CD8-positive, alpha-beta memory T cell (primary cell): ENCODE results near the gene RGS3. TPM values are rescaled to one million over a fixed set of nuclear protein-coding genes. Genes with fewer than 3 reads are reported as not detected.
A peak's percentile ranks its signal among the peaks of the same experiment; 100 is the strongest.

ENCODE experiments used
- CTCF ChIA-PET: fragments of 350-600 bp; sonication (Branson Sonifier 250); formaldehyde crosslinking; loops from one replicate; lab custom pipeline; 2021; ENCODE audit warnings: antibody characterized with exemption; lab: Charles Lee
- POLR2A ChIA-PET: fragments of 350-600 bp; sonication (Branson Sonifier 250); formaldehyde crosslinking; loops from one replicate; lab custom pipeline; 2021; ENCODE audit warnings: antibody characterized with exemption; lab: Charles Lee
- DNase-seq, 5 donors: peaks; one replicate each; pipeline versions ENCODE4 v3.0.0 to v3.0.0-alpha.2; 2020 to 2022; ENCODE audit warnings: mixed read lengths in 1 of 5
- H3K27ac ChIP-seq: one replicate; pipeline ENCODE4 v1.7.0; 2013; ENCODE audit warnings: low read depth, mild to moderate bottlenecking, low read length, moderate library complexity
- H3K27me3 ChIP-seq: 2 replicates; pipeline ENCODE4 v1.7.0; 2013; ENCODE audit warnings: low read length, mild to moderate bottlenecking; ENCODE audit not compliant: insufficient read depth, poor library complexity, severe bottlenecking
- H3K36me3 ChIP-seq: 2 replicates; pipeline ENCODE4 v1.7.0; 2013; ENCODE audit warnings: mild to moderate bottlenecking, low read length, moderate library complexity; ENCODE audit not compliant: insufficient read depth
- H3K4me1 ChIP-seq: 2 replicates; pipeline ENCODE4 v1.7.0; 2013; ENCODE audit warnings: mild to moderate bottlenecking, low read length, moderate library complexity; ENCODE audit not compliant: insufficient read depth
- H3K4me3 ChIP-seq: 2 replicates; pipeline ENCODE4 v1.7.0; 2013; ENCODE audit warnings: mild to moderate bottlenecking, low read length
- H3K9me3 ChIP-seq: 2 replicates; pipeline ENCODE4 v1.7.0; 2013; ENCODE audit warnings: mild to moderate bottlenecking, low read length
- H3K27ac Mint-ChIP-seq, 8 donors: one replicate each; pipeline ENCODE4 v1.8.0; 2020 to 2021; ENCODE audit warnings: mixed read lengths in 8 of 8, mild to moderate bottlenecking in 6 of 8, inconsistent platforms in 3 of 8, moderate library complexity in 3 of 8
- H3K27me3 Mint-ChIP-seq, 2 donors: one replicate each; pipeline ENCODE4 v1.8.0; 2020 to 2021; ENCODE audit warnings: mixed read lengths in 2 of 2, mild to moderate bottlenecking in 1 of 2, moderate library complexity in 1 of 2
- H3K36me3 Mint-ChIP-seq, 3 donors: one replicate each; pipeline ENCODE4 v1.8.0; 2020 to 2021; ENCODE audit warnings: mixed read lengths in 3 of 3, inconsistent platforms in 1 of 3, mild to moderate bottlenecking in 1 of 3
- H3K4me1 Mint-ChIP-seq, 3 donors: one replicate each; pipeline ENCODE4 v1.8.0; 2020 to 2021; ENCODE audit warnings: mixed read lengths in 3 of 3, inconsistent platforms in 1 of 3, mild to moderate bottlenecking in 1 of 3
- H3K4me3 Mint-ChIP-seq, 7 donors: one replicate each; pipeline ENCODE4 v1.8.0; 2020 to 2021; ENCODE audit warnings: mixed read lengths in 7 of 7, mild to moderate bottlenecking in 6 of 7, moderate library complexity in 4 of 7, inconsistent platforms in 2 of 7
- H3K9me3 Mint-ChIP-seq, 5 donors: one replicate each; pipeline ENCODE4 v1.8.0; 2020 to 2022; ENCODE audit warnings: mixed read lengths in 5 of 5, mild to moderate bottlenecking in 3 of 5, moderate library complexity in 2 of 5, inconsistent platforms in 1 of 5
- polyA plus RNA-seq: library from polyadenylated mRNA; unstranded; fragments of 300-500 nt; fragmentation: Illumina TruSeq; gene quantifications from one replicate; pipeline ENCODE4 v1.2.3, GENCODE V29; 2021
- total RNA-seq, 2 experiments: library from RNA; stranded (reverse); gene quantifications; one replicate each; pipeline ENCODE4 v1.2.3, GENCODE V29; 2021

RGS3 gene
- total and polyA plus RNA-seq, 3 experiments from 2014 or later = 59.8 to 91.2 (median 89.2) TPM

- peak overlapping the region in 1 of 8 donors; percentile 17 for H3K27ac Mint-ChIP-seq
- peaks cover 0 to 3% of the 10 kb centered on the region in 2 donors for H3K27me3 Mint-ChIP-seq
- ChIA-PET CTCF (interaction anchor here (1.6 kb wide), 1 partner anchor 75 kb away, joined by 4 read pairs; the partner anchor contains the start of gene ALAD), POLR2A (no interaction called here)
- H3K36me3 ChIP-seq = no peaks in the 10 kb centered on the region
- H3K4me3 Mint-ChIP-seq = no peak overlapping the region
- no peak overlapping the region for H3K27ac ChIP-seq
- no peak for DNase-seq
- H3K9me3 ChIP-seq = no peaks in the 10 kb centered on the region
- no peak overlapping the region for H3K4me3 ChIP-seq
- H3K27me3 ChIP-seq = no peaks in the 10 kb centered on the region
- H3K4me1 ChIP-seq = peaks cover 12% of the 10 kb centered on the region
- no peaks in the 10 kb centered on the region for H3K9me3 Mint-ChIP-seq
- H3K36me3 Mint-ChIP-seq = no peaks in the 10 kb centered on the region
- H3K4me1 Mint-ChIP-seq = peaks cover 13 to 19% (median 17%) of the 10 kb centered on the region in 3 donors
Observed at GRCh38 chr9:113476511-113476916, 13.0 kb downstream of the RGS3 start.

GRCh38 chr9:113477058-113477457 is 13.5 kb downstream of the RGS3 start:
- H3K4me1 Mint-ChIP-seq = peaks cover 13 to 19% (median 17%) of the 10 kb centered on the region in 3 donors
- no peak for DNase-seq

GRCh38 chr9:113477661-113478060 is 14.1 kb downstream of the RGS3 start:
- H3K4me1 Mint-ChIP-seq = peaks cover 13 to 19% (median 17%) of the 10 kb centered on the region in 3 donors
- peak overlapping the region in 1 of 8 donors; percentile 77 for H3K27ac Mint-ChIP-seq
- Histone ChIP-seq H3K27me3 (no peaks in the 10 kb centered on the region), H3K27ac (no peak overlapping the region), H3K9me3 (no peaks in the 10 kb centered on the region), H3K36me3 (no peaks in the 10 kb centered on the region), H3K4me1 (peaks cover 12% of the 10 kb centered on the region), H3K4me3 (no peak overlapping the region)
- H3K36me3 Mint-ChIP-seq = no peaks in the 10 kb centered on the region
- DNase-seq = no peak
- no peaks in the 10 kb centered on the region for H3K9me3 Mint-ChIP-seq
- ChIA-PET CTCF (interaction anchor here (1.2 kb wide), 1 partner anchor 39 kb away, joined by 4 read pairs; no protein-coding TSS in a partner anchor), POLR2A (no interaction called here)
- peaks cover 0 to 3% of the 10 kb centered on the region in 2 donors for H3K27me3 Mint-ChIP-seq
- no peak overlapping the region for H3K4me3 Mint-ChIP-seq

More at GRCh38 chr9:113477058-113477457, 13.5 kb downstream of the RGS3 start:
- Histone ChIP-seq H3K4me3 (no peak overlapping the region), H3K4me1 (peaks cover 12% of the 10 kb centered on the region), H3K36me3 (no peaks in the 10 kb centered on the region), H3K9me3 (no peaks in the 10 kb centered on the region), H3K27me3 (no peaks in the 10 kb centered on the region), H3K27ac (no peak overlapping the region)
- H3K9me3 Mint-ChIP-seq = no peaks in the 10 kb centered on the region
- ChIA-PET POLR2A (no interaction called here), CTCF (interaction anchor here (1.2 kb wide), 1 partner anchor 40 kb away, joined by 4 read pairs; no protein-coding TSS in a partner anchor)
- H3K27me3 Mint-ChIP-seq = peaks cover 0 to 3% of the 10 kb centered on the region in 2 donors
- no peak overlapping the region for H3K27ac Mint-ChIP-seq
- H3K36me3 Mint-ChIP-seq = no peaks in the 10 kb centered on the region
- H3K4me3 Mint-ChIP-seq = no peak overlapping the region

DNA sequence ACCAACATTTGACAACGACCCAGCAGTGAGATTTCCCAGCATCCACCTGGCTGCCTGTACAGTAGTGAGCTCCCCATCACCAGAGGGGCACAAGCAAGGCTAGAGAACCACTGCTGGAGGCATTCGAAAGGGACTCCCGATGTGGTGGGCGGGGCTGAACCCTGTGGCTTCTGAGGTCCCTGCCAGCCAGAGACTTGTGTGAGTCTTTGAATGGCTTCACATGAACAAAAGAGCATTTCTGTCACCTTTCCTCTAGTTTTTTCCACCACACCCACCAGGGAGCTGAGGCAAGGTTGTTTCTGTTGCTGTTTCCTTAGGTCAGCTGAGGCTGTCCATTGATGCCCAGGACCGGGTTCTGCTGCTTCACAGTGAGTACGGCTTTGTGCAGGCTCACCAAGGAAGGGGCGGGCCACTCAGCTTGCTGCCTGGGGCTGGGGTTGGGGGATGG is 15.7 kb downstream of the RGS3 start:
- no peaks in the 10 kb centered on the region for H3K36me3 Mint-ChIP-seq
- no peak overlapping the region for H3K27ac ChIP-seq
- H3K27me3 ChIP-seq = no peaks in the 10 kb centered on the region
- H3K4me3 Mint-ChIP-seq = peak overlapping the region in 2 of 7 donors; percentile 0 to 40
- H3K9me3 Mint-ChIP-seq = no peaks in the 10 kb centered on the region
- peaks cover 13 to 19% (median 17%) of the 10 kb centered on the region in 3 donors for H3K4me1 Mint-ChIP-seq
- H3K4me1 ChIP-seq = peaks cover 12% of the 10 kb centered on the region
- peak overlapping the region in 2 of 8 donors; percentile 5 to 27 for H3K27ac Mint-ChIP-seq
- no peaks in the 10 kb centered on the region for H3K36me3 ChIP-seq
- CTCF ChIA-PET = interaction anchor here (1.5 kb wide), 1 partner anchor 10 kb away, joined by 5 read pairs; no protein-coding TSS in a partner anchor
- POLR2A ChIA-PET = no interaction called here
- H3K9me3 ChIP-seq = no peaks in the 10 kb centered on the region
- peak; percentile 10 to 52 (median 22) for DNase-seq
- H3K4me3 ChIP-seq = no peak overlapping the region
- peaks cover 0 to 3% of the 10 kb centered on the region in 2 donors for H3K27me3 Mint-ChIP-seq

GRCh38 chr9:113480612-113481011 is 17.1 kb downstream of the RGS3 start:
- POLR2A ChIA-PET = no interaction called here
- no peaks in the 10 kb centered on the region for H3K36me3 ChIP-seq

DNA sequence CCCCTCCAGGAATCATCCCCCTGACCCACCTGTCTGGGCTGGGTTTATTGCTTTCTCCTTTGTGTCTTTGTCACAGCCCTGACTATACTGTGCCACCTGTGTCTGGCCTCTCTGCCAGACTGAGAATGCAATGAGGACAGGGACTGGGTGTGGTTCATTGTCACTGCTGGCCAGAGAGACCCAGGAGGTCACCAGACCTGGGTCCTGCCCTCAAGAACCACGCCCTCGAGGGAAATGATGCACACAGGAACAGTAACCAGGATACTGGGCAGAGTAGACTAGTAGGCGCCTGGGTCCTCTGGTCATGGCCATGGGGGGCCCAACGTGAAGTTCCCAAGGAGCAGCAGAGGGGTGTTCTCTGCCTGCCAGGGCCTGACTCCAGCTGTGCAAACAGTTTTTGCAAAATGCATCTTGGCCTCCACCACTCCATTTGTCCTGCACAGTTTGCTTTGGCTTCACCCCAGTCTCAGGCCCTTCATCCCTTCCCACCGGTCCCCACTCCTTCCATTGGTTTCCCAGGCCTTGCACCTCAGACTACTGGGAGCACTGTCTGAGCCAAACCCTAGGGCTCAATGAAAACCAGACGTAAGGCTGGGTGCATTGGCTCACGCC is 17.8 kb downstream of the RGS3 start:
- Mint-ChIP-seq H3K36me3 (no peaks in the 10 kb centered on the region), H3K4me1 (peaks cover 13 to 19% (median 17%) of the 10 kb centered on the region in 3 donors), H3K9me3 (no peaks in the 10 kb centered on the region), H3K27ac (peak overlapping the region in 1 of 8 donors; percentile 75), H3K27me3 (peaks cover 0 to 3% of the 10 kb centered on the region in 2 donors), H3K4me3 (no peak overlapping the region)
- no peak overlapping the region for H3K27ac ChIP-seq
- no peaks in the 10 kb centered on the region for H3K27me3 ChIP-seq
- no peaks in the 10 kb centered on the region for H3K9me3 ChIP-seq
- H3K4me3 ChIP-seq = no peak overlapping the region
- no peaks in the 10 kb centered on the region for H3K36me3 ChIP-seq
- POLR2A ChIA-PET = no interaction called here
- DNase-seq = no peak
- H3K4me1 ChIP-seq = peaks cover 12% of the 10 kb centered on the region
- CTCF ChIA-PET = no interaction called here

More at GRCh38 chr9:113480612-113481011, 17.1 kb downstream of the RGS3 start:
- Mint-ChIP-seq H3K36me3 (no peaks in the 10 kb centered on the region), H3K9me3 (no peaks in the 10 kb centered on the region), H3K4me1 (peaks cover 13 to 19% (median 17%) of the 10 kb centered on the region in 3 donors), H3K4me3 (no peak overlapping the region), H3K27me3 (peaks cover 0 to 3% of the 10 kb centered on the region in 2 donors), H3K27ac (peak overlapping the region in 1 of 8 donors; percentile 59)
- CTCF ChIA-PET = interaction anchor here (1.5 kb wide), 1 partner anchor 9 kb away, joined by 5 read pairs; no protein-coding TSS in a partner anchor
- no peak for DNase-seq
- peaks cover 12% of the 10 kb centered on the region for H3K4me1 ChIP-seq
- no peak overlapping the region for H3K4me3 ChIP-seq
- H3K9me3 ChIP-seq = no peaks in the 10 kb centered on the region
- H3K27me3 ChIP-seq = no peaks in the 10 kb centered on the region
- H3K27ac ChIP-seq = no peak overlapping the region

GRCh38 chr9:113482341-113482740 is 18.8 kb downstream of the RGS3 start:
- Histone ChIP-seq H3K36me3 (no peaks in the 10 kb centered on the region), H3K9me3 (no peaks in the 10 kb centered on the region), H3K4me1 (peaks cover 12% of the 10 kb centered on the region), H3K27ac (no peak overlapping the region), H3K27me3 (no peaks in the 10 kb centered on the region), H3K4me3 (no peak overlapping the region)
- ChIA-PET CTCF (no interaction called here), POLR2A (no interaction called here)
- Mint-ChIP-seq H3K36me3 (no peaks in the 10 kb centered on the region), H3K4me1 (peaks cover 13 to 19% (median 16%) of the 10 kb centered on the region in 3 donors), H3K27ac (no peak overlapping the region), H3K9me3 (no peaks in the 10 kb centered on the region), H3K4me3 (no peak overlapping the region), H3K27me3 (peaks cover 0 to 3% of the 10 kb centered on the region in 2 donors)
- no peak for DNase-seq

GRCh38 chr9:113482991-113483675 is 19.6 kb downstream of the RGS3 start:
- no peaks in the 10 kb centered on the region for H3K36me3 Mint-ChIP-seq
- H3K4me3 ChIP-seq = no peak overlapping the region
- H3K9me3 Mint-ChIP-seq = no peaks in the 10 kb centered on the region
- H3K36me3 ChIP-seq = no peaks in the 10 kb centered on the region
- no peak overlapping the region for H3K27ac ChIP-seq
- no peak overlapping the region for H3K4me3 Mint-ChIP-seq
- ChIA-PET CTCF (no interaction called here), POLR2A (no interaction called here)
- no peaks in the 10 kb centered on the region for H3K27me3 ChIP-seq
- H3K4me1 Mint-ChIP-seq = peaks cover 13 to 19% (median 15%) of the 10 kb centered on the region in 3 donors
- H3K27me3 Mint-ChIP-seq = peaks cover 0 to 3% of the 10 kb centered on the region in 2 donors
- H3K27ac Mint-ChIP-seq = peak overlapping the region in 2 of 8 donors; percentile 1 to 63
- no peak for DNase-seq
- H3K4me1 ChIP-seq = peaks cover 12% of the 10 kb centered on the region
- no peaks in the 10 kb centered on the region for H3K9me3 ChIP-seq
